ENCODE measurements around the gene FOXO1. TPM values are rescaled to one million over a fixed set of nuclear protein-coding genes. Genes with fewer than 3 reads are reported as not detected.
A peak's percentile ranks its signal among the peaks of the same experiment; 100 is the strongest.

Gene FOXO1
- total and polyA plus RNA-seq, 2 experiments from 2014 or later = 32.4 to 68.0 TPM

DNA sequence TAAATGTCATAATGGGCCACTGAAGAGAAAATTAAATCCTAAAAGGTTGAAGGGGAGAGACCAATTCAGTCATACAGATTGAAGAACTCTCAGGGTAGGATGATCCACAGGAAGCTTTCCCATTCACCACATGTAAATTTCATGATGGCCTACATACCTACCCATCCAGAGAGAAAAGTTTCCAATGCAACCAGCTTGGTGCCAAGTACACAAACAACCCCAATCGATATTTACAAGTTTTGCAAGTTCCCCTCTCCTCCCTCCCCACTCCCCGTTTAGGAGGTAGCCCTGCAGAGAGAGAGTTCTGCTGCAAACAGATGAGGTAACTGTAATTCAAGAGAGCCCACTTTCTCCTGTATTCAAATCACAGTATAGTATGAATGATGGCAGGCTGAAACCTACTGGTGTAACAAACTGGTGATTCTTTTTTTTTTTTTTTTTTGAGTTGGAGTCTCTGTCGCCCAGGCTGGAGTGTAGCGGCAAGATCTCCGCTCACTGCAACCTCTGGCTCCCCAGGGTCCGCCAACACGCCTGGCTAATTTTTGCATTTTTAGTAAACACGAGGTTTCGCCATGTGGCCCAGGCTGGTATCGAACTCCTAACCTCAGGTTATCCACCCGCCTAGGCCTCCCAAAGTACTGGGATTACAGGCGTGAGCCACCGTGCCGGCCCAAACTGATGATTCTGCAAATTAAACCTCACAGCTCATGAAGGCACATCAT is 14.4 kb downstream of the FOXO1 start (continued):
- TF ChIP-seq ZNF462 (CRISPR knock-in tag; IDR thresholded peaks at IDR 0.05) (peak; percentile 56; the same call in 1 of the 2 replicates), JUNB (IDR thresholded peaks at IDR 0.05; ENCODE audit: unreplicated experiment) (no peak), EZH2phosphoT487 (IDR thresholded peaks at IDR 0.05; ENCODE audit: unreplicated experiment) (no peak), CREB1 (CRISPR knock-in tag; IDR thresholded peaks at IDR 0.05; ENCODE audit: low read depth) (no peak), POLR2AphosphoS5 (IDR thresholded peaks at IDR 0.05; ENCODE audit: low read depth) (no peak)

DNA sequence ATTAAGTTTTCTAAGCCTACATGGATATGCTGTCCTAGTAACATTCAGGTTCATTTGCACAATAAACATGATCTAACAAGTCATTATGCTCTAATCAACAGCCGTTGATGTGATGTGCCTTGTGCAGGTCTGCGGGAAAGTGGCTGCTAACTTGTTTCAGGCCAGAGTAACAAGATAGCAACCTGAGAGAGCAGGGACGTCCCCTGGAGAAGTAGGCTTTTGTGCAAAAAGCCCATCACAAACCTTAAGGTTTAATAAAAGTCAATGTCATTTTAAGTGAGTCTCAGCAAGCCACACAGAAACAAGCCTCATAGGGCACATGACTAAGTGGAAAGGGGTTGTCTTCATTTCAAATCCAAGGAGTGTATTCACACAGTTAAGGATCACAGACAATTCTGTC is 17.6 kb downstream of the FOXO1 start:
- H3K79me2 ChIP-seq (replicated peaks; ENCODE audit: insufficient read depth) = peaks cover 99% of the 10 kb centered on the region
- peaks cover 90% of the 10 kb centered on the region for H3K4me1 ChIP-seq (ENCODE audit: insufficient read depth)
- H2AFZ ChIP-seq = no peak overlapping the region
- peaks cover 24% of the 10 kb centered on the region for H3K27me3 Mint-ChIP-seq (ENCODE audit: insufficient read depth, low read depth, poor library complexity)
- H3K36me3 ChIP-seq (ENCODE audit: insufficient read depth) = no peaks in the 10 kb centered on the region
- H3K4me3 ChIP-seq = no peak overlapping the region
- ATAC-seq = peak; percentile 8; the same call in 2 of the 3 replicates
- H3K4me1 Mint-ChIP-seq = peaks cover 98% of the 10 kb centered on the region
- peak overlapping the region; percentile 80 for H3K27ac ChIP-seq (ENCODE audit: low read depth)
- H3K27ac Mint-ChIP-seq = peak overlapping the region; percentile 79
- peaks cover 3% of the 10 kb centered on the region; the same call in 1 of the 3 replicates for H3K36me3 Mint-ChIP-seq (ENCODE audit: low read depth)
- peak; percentile 49 for DNase-seq (ENCODE audit: low spot score)
- no peaks in the 10 kb centered on the region for H3K9me2 ChIP-seq (ENCODE audit: insufficient read depth)
- H3K9me3 Mint-ChIP-seq = no peaks in the 10 kb centered on the region
- H3K4me3 Mint-ChIP-seq = no peak overlapping the region
- 0 out of 2 replicates have a peak, but pooled peaks cover 9% of the 10 kb centered on the region for H3F3A ChIP-seq (replicated peaks; ENCODE audit: low read depth)
- no peaks in the 10 kb centered on the region for H3K27me3 ChIP-seq (ENCODE audit: insufficient read depth)
- peaks cover 16% of the 10 kb centered on the region; the same call in 1 of the 2 replicates for H4K20me1 ChIP-seq (replicated peaks; ENCODE audit: insufficient read depth)
- peak overlapping the region; percentile 37 for H3K4me2 ChIP-seq
- TF ChIP-seq, protein P1, sequence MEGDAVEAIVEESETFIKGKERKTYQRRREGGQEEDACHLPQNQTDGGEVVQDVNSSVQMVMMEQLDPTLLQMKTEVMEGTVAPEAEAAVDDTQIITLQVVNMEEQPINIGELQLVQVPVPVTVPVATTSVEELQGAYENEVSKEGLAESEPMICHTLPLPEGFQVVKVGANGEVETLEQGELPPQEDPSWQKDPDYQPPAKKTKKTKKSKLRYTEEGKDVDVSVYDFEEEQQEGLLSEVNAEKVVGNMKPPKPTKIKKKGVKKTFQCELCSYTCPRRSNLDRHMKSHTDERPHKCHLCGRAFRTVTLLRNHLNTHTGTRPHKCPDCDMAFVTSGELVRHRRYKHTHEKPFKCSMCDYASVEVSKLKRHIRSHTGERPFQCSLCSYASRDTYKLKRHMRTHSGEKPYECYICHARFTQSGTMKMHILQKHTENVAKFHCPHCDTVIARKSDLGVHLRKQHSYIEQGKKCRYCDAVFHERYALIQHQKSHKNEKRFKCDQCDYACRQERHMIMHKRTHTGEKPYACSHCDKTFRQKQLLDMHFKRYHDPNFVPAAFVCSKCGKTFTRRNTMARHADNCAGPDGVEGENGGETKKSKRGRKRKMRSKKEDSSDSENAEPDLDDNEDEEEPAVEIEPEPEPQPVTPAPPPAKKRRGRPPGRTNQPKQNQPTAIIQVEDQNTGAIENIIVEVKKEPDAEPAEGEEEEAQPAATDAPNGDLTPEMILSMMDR (conservative IDR thresholded peaks at IDR 0.05; ENCODE audit: low read depth in 2 of 2) = no peak
- TF ChIP-seq JUNB (IDR thresholded peaks at IDR 0.05; ENCODE audit: unreplicated experiment) (no peak), NANOG (IDR thresholded peaks at IDR 0.05; ENCODE audit: borderline replicate concordance) (no peak), EZH2phosphoT487 (IDR thresholded peaks at IDR 0.05; ENCODE audit: unreplicated experiment) (no peak), ZNF331 (CRISPR knock-in tag; IDR thresholded peaks at IDR 0.05; ENCODE audit: low read depth) (no peak), STAT1 (IDR thresholded peaks at IDR 0.05; ENCODE audit: unreplicated experiment) (no peak), CREB1 (CRISPR knock-in tag; IDR thresholded peaks at IDR 0.05; ENCODE audit: low read depth) (no peak), POLR2AphosphoS5 (IDR thresholded peaks at IDR 0.05; ENCODE audit: low read depth) (no peak)
- TF ChIP-seq, protein P2, sequence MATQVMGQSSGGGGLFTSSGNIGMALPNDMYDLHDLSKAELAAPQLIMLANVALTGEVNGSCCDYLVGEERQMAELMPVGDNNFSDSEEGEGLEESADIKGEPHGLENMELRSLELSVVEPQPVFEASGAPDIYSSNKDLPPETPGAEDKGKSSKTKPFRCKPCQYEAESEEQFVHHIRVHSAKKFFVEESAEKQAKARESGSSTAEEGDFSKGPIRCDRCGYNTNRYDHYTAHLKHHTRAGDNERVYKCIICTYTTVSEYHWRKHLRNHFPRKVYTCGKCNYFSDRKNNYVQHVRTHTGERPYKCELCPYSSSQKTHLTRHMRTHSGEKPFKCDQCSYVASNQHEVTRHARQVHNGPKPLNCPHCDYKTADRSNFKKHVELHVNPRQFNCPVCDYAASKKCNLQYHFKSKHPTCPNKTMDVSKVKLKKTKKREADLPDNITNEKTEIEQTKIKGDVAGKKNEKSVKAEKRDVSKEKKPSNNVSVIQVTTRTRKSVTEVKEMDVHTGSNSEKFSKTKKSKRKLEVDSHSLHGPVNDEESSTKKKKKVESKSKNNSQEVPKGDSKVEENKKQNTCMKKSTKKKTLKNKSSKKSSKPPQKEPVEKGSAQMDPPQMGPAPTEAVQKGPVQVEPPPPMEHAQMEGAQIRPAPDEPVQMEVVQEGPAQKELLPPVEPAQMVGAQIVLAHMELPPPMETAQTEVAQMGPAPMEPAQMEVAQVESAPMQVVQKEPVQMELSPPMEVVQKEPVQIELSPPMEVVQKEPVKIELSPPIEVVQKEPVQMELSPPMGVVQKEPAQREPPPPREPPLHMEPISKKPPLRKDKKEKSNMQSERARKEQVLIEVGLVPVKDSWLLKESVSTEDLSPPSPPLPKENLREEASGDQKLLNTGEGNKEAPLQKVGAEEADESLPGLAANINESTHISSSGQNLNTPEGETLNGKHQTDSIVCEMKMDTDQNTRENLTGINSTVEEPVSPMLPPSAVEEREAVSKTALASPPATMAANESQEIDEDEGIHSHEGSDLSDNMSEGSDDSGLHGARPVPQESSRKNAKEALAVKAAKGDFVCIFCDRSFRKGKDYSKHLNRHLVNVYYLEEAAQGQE (IDR thresholded peaks at IDR 0.05; ENCODE audit: unreplicated experiment) = no peak
- TF ChIP-seq, protein P3, sequence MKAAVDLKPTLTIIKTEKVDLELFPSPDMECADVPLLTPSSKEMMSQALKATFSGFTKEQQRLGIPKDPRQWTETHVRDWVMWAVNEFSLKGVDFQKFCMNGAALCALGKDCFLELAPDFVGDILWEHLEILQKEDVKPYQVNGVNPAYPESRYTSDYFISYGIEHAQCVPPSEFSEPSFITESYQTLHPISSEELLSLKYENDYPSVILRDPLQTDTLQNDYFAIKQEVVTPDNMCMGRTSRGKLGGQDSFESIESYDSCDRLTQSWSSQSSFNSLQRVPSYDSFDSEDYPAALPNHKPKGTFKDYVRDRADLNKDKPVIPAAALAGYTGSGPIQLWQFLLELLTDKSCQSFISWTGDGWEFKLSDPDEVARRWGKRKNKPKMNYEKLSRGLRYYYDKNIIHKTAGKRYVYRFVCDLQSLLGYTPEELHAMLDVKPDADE (IDR thresholded peaks at IDR 0.05) = no peak
